ENCODE data around the gene CLDN2.
"Not testable (repeated sequence)": the region's sequence is repeated elsewhere in the genome, so short reads cannot be mapped to it uniquely, and the experiment has no call there.

The CLDN2 gene

GRCh38 chrX:106963111-106963510, 42.9 kb downstream of the CLDN2 start:
- no peak for DNase-seq (ENCODE audit: low spot score)

- no peak for DNase-seq (ENCODE audit: low spot score)
These were observed 44.1 kb downstream of the CLDN2 start for GRCh38 chrX:106964290-106964689.

DNA sequence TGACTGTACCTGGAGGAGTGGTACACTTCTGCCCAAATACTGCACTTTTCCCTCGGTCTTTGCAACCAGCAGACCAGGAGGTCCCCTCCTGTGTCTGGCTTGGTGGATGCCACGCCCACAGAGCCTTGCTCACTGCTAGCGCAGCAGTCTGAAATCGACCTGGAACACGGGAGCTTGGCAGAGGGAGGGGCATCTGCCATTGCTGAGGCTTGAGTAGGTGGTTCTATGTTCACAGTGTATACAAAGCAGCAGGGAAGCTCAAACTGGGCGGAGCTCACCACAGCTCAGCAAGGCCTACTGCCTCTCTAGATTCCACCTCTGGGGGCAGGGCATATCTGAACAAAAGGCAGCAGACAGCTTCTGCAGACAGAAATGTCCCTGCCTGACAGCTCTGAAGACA, 46.3 kb downstream of the CLDN2 start:
- not testable (repeated sequence) for DNase-seq (ENCODE audit: low spot score)

DNA sequence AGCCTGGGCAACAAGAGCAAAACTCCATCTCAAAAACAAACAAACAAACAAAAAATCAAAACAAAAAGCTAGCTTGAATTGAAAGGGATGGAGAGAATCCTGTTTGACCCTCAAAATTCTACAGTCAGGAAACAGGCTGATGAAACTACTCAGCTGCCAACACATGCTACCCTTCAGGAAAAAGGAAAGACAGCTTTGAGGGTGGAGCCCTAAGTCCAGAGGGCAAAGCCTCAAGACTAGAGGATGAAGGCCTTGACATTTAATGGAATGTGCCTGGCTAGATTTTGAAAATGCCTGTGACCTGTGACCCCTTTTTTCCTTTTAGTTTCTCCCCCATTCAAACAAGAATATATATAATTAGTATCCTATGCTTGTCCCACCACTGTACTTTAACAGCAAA, 52.7 kb downstream of the CLDN2 start:
- DNase-seq (ENCODE audit: low spot score), result no peak

- no peak for DNase-seq (ENCODE audit: low spot score)
These were observed 53.4 kb downstream of the CLDN2 start for GRCh38 chrX:106973433-106974149.

DNA sequence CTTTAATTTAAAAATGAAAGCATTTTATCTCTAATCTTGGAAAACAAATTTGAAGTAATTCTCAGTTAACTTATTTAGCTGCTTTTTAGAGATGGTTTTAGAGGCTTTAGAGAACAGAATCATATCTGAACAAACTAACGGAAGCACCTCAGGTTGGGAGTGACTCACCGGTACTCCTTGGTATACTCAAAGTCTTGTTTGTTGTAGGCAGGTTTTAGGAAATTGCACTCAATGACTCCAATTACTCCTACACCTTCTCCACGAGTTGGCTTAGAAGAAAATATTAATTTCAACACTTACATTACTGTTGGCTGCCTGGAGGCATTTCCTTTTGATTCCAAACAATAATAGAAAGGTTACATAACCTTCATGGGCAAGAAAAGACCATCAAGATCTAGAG, 56.2 kb downstream of the CLDN2 start:
- no peak for DNase-seq (ENCODE audit: low spot score)

All from hematopoietic multipotent progenitor cell treated with erythropoietin and hydrocortisone succinate and interleukin-3 and kit ligand, for 15 days (in vitro differentiated cells).